H9 (cell line): ENCODE measurements around the gene PRR5L. TPM values are rescaled to one million over a fixed set of nuclear protein-coding genes. Genes with fewer than 3 reads are reported as not detected.

ENCODE experiments used
- DNase-seq: peaks from one replicate; pipeline ENCODE4 v3.0.0-alpha.2; 2017
- H2AFZ ChIP-seq: one replicate; pipeline ENCODE4 v1.6.1; 2013; ENCODE audit warnings: mild to moderate bottlenecking, low read length, control low read depth, moderate library complexity
- H2AK5ac ChIP-seq: 2 replicates; pipeline ENCODE4 v1.6.1; 2013; ENCODE audit warnings: low read length, control low read depth, mixed read lengths; ENCODE audit not compliant: insufficient read length
- H2BK120ac ChIP-seq: one replicate; pipeline ENCODE4 v1.6.1; 2013; ENCODE audit warnings: low read depth, mild to moderate bottlenecking, low read length, control low read depth, inconsistent platforms; ENCODE audit not compliant: poor library complexity, severe bottlenecking
- H2BK12ac ChIP-seq: 2 replicates; pipeline ENCODE4 v1.6.1; 2013; ENCODE audit warnings: low read length, control low read depth, mixed read lengths, low read depth; ENCODE audit not compliant: insufficient read length
- H2BK15ac ChIP-seq: 2 replicates; pipeline ENCODE4 v1.6.1; 2013; ENCODE audit warnings: low read depth, low read length, control low read depth
- H2BK20ac ChIP-seq: one replicate; pipeline ENCODE4 v1.6.1; 2013; ENCODE audit warnings: low read depth, mild to moderate bottlenecking, low read length, control low read depth, inconsistent platforms; ENCODE audit not compliant: poor library complexity, severe bottlenecking
- H2BK5ac ChIP-seq: 2 replicates; pipeline ENCODE4 v1.6.1; 2013; ENCODE audit warnings: low read length, control low read depth, mixed read lengths; ENCODE audit not compliant: insufficient read length
- H3K14ac ChIP-seq: 2 replicates; pipeline ENCODE4 v1.6.1; 2013; ENCODE audit warnings: low read length, control low read depth; ENCODE audit not compliant: insufficient read depth
- H3K18ac ChIP-seq: 2 replicates; pipeline ENCODE4 v1.6.1; 2013; ENCODE audit warnings: low read depth, mild to moderate bottlenecking, mixed read lengths, low read length, control low read depth; ENCODE audit not compliant: insufficient read length
- H3K23ac ChIP-seq: 2 replicates; pipeline ENCODE4 v1.6.1; 2013; ENCODE audit warnings: low read length, control low read depth, mixed read lengths, low read depth; ENCODE audit not compliant: insufficient read length
- H3K23me2 ChIP-seq: 2 replicates; pipeline ENCODE4 v1.6.1; 2013; ENCODE audit warnings: low read depth, mild to moderate bottlenecking, mixed read lengths, low read length, control low read depth; ENCODE audit not compliant: insufficient read length, poor library complexity, severe bottlenecking
- H3K27ac ChIP-seq: 2 replicates; pipeline ENCODE4 v1.5.1; 2013; ENCODE audit warnings: low read length, control low read depth, mixed read lengths, low read depth; ENCODE audit not compliant: insufficient read length
- H3K27me3 ChIP-seq: 2 replicates; pipeline ENCODE4 v1.6.1; 2013; ENCODE audit warnings: low read length, control low read depth, inconsistent platforms; ENCODE audit not compliant: insufficient read depth
- H3K4ac ChIP-seq: 2 replicates; pipeline ENCODE4 v1.6.1; 2013; ENCODE audit warnings: low read depth, mild to moderate bottlenecking, control low read depth, inconsistent platforms, low read length, moderate library complexity
- H3K4me1 ChIP-seq: 2 replicates; pipeline ENCODE4 v1.6.1; 2013; ENCODE audit warnings: low read length, control low read depth, inconsistent platforms; ENCODE audit not compliant: insufficient read depth
- H3K4me2 ChIP-seq: 2 replicates; pipeline ENCODE4 v1.6.1; 2013; ENCODE audit warnings: low read length, control low read depth, mixed read lengths; ENCODE audit not compliant: insufficient read length, insufficient read depth
- H3K56ac ChIP-seq: 2 replicates; pipeline ENCODE4 v1.6.1; 2013; ENCODE audit warnings: low read depth, mild to moderate bottlenecking, mixed read lengths, low read length, control low read depth; ENCODE audit not compliant: insufficient read length
- H3K79me1 ChIP-seq: 2 replicates; pipeline ENCODE4 v1.6.1; 2013; ENCODE audit warnings: low read depth, mild to moderate bottlenecking, moderate library complexity, low read length, control low read depth, inconsistent platforms; ENCODE audit not compliant: insufficient read depth, poor library complexity, severe bottlenecking
- H3K79me2 ChIP-seq: 2 replicates; pipeline ENCODE4 v1.6.1; 2013; ENCODE audit warnings: low read length, control low read depth, inconsistent platforms; ENCODE audit not compliant: insufficient read depth
- H3K9ac ChIP-seq: 2 replicates; pipeline ENCODE4 v1.6.1; 2013; ENCODE audit warnings: low read length, control low read depth, mixed read lengths; ENCODE audit not compliant: insufficient read length; ENCODE audit errors: extremely low read depth
- H3K9me3 ChIP-seq: one replicate; pipeline ENCODE4 v1.6.1; 2013; ENCODE audit warnings: low read depth, low read length, inconsistent platforms; ENCODE audit not compliant: control insufficient read depth
- H3T11ph ChIP-seq: one replicate; pipeline ENCODE4 v1.6.1; 2013; ENCODE audit warnings: mild to moderate bottlenecking, low read length, control low read depth, inconsistent platforms
- H4K20me1 ChIP-seq: one replicate; pipeline ENCODE4 v1.6.1; 2013; ENCODE audit not compliant: control insufficient read depth, insufficient read length, insufficient read depth
- H4K5ac ChIP-seq: 2 replicates; pipeline ENCODE4 v1.6.1; 2013; ENCODE audit warnings: low read depth, mild to moderate bottlenecking, mixed read lengths, low read length, control low read depth; ENCODE audit not compliant: insufficient read length
- H4K8ac ChIP-seq: replicated peaks from 2 replicates; pipeline ENCODE4 v1.6.1; 2013; ENCODE audit warnings: low read length, control low read depth, mixed read lengths, low read depth; ENCODE audit not compliant: insufficient read length
- H4K91ac ChIP-seq: 2 replicates; pipeline ENCODE4 v1.6.1; 2013; ENCODE audit warnings: low read depth, mild to moderate bottlenecking, moderate library complexity, mixed read lengths, low read length, control low read depth; ENCODE audit not compliant: insufficient read length
- H3K27ac Mint-ChIP-seq, 3 experiments: 2 replicates in 2 of 3; 3 replicates in 1 of 3; pipeline ENCODE4 v1.8.0; 2020 to 2021; ENCODE audit warnings: mixed read lengths in 3 of 3, mild to moderate bottlenecking in 1 of 3, moderate library complexity in 1 of 3
- H3K27me3 Mint-ChIP-seq: 2 replicates; pipeline ENCODE4 v1.8.0; 2021; ENCODE audit warnings: low read depth, mild to moderate bottlenecking, moderate library complexity, mixed read lengths
- H3K36me3 Mint-ChIP-seq, 3 experiments: 2 replicates in 2 of 3; 3 replicates in 1 of 3; pipeline ENCODE4 v1.8.0; 2020 to 2021; ENCODE audit warnings: low read depth in 3 of 3, mixed read lengths in 3 of 3; ENCODE audit not compliant: insufficient read depth in 1 of 3
- H3K4me1 Mint-ChIP-seq, 2 experiments: 2 replicates each; pipeline ENCODE4 v1.8.0; 2020; ENCODE audit warnings: mixed read lengths in 2 of 2
- H3K4me3 Mint-ChIP-seq, 2 experiments: 2 replicates in 1 of 2; 3 replicates in 1 of 2; pipeline ENCODE4 v1.8.0; 2020 to 2021; ENCODE audit warnings: mild to moderate bottlenecking in 2 of 2, mixed read lengths in 2 of 2, moderate library complexity in 1 of 2
- H3K9me3 Mint-ChIP-seq, 2 experiments: 2 replicates in 1 of 2; 3 replicates in 1 of 2; pipeline ENCODE4 v1.8.0; 2020; ENCODE audit warnings: mild to moderate bottlenecking in 2 of 2, mixed read lengths in 2 of 2, moderate library complexity in 1 of 2
- WGBS: extraction: QIAGEN DNeasy Blood & Tissue Kit; methylation state at CpG from one replicate; pipeline ENCODE4 v1.1.7; 2013; ENCODE audit warnings: missing lambda C conversion rate, low lambda C conversion rate, mixed read lengths; ENCODE audit not compliant: insufficient read length; ENCODE audit errors: extremely low coverage; 5-methylcytosine and 5-hydroxymethylcytosine counted together
- total RNA-seq: library from RNA; stranded (reverse); gene quantifications from 2 replicates; pipeline ENCODE4 v1.2.1, GENCODE V29; 2021
- TF ChIP-seq, protein P1 (sequence below): fragments of 200-600 bp; sonication (generic); conservative IDR thresholded peaks from 3 replicates; pipeline ENCODE4 v1.8.0; 2021; ENCODE audit warnings: antibody characterized with exemption, mild to moderate bottlenecking

PRR5L gene
- total RNA-seq, 1 experiment from 2014 or later = 5.6 TPM

DNA sequence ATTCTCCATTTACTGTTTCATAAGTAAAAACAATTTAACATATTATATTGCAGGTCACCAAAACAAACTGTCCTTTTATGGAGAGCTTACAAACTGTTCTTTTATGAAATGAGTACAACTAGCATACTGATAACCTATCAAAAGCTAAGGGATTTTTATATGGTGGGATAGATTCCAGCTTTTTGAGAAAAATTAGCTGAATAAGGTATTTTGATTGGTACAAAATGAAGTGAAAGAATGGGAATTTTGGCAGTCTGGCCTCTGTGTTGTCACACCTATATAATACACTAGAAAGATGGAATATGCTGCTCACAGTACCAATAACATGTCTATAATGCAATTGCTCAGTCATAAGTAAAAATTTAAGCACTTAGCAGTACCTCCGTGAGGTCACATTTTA, 202.6 kb downstream of the PRR5L start:
- H2AFZ ChIP-seq = no peak overlapping the region
- no peaks in the 10 kb centered on the region for H3K9me3 Mint-ChIP-seq
- no peak overlapping the region for H3K9ac ChIP-seq
- H3K56ac ChIP-seq = no peak overlapping the region
- no CpG with 5 or more reads among the region's 1 CpG for WGBS
- no peak overlapping the region for H3K23ac ChIP-seq
- no peak overlapping the region for H4K8ac ChIP-seq
- H2AK5ac ChIP-seq = no peak overlapping the region
- TF ChIP-seq, protein P1, sequence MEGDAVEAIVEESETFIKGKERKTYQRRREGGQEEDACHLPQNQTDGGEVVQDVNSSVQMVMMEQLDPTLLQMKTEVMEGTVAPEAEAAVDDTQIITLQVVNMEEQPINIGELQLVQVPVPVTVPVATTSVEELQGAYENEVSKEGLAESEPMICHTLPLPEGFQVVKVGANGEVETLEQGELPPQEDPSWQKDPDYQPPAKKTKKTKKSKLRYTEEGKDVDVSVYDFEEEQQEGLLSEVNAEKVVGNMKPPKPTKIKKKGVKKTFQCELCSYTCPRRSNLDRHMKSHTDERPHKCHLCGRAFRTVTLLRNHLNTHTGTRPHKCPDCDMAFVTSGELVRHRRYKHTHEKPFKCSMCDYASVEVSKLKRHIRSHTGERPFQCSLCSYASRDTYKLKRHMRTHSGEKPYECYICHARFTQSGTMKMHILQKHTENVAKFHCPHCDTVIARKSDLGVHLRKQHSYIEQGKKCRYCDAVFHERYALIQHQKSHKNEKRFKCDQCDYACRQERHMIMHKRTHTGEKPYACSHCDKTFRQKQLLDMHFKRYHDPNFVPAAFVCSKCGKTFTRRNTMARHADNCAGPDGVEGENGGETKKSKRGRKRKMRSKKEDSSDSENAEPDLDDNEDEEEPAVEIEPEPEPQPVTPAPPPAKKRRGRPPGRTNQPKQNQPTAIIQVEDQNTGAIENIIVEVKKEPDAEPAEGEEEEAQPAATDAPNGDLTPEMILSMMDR = no peak
- H3K9me3 ChIP-seq = no peaks in the 10 kb centered on the region
- H2BK120ac ChIP-seq = no peak overlapping the region
- H4K5ac ChIP-seq = no peak overlapping the region
- no peaks in the 10 kb centered on the region for H3K27me3 ChIP-seq
- no peaks in the 10 kb centered on the region for H3K27me3 Mint-ChIP-seq
- H2BK12ac ChIP-seq = no peak overlapping the region
- no peaks in the 10 kb centered on the region for H3K23me2 ChIP-seq
- H3K18ac ChIP-seq = no peak overlapping the region
- H2BK15ac ChIP-seq = no peak overlapping the region
- no peaks in the 10 kb centered on the region for H3K79me1 ChIP-seq
- DNase-seq = no peak
- no peaks in the 10 kb centered on the region for H3K4me1 Mint-ChIP-seq
- H3K4me1 ChIP-seq = no peaks in the 10 kb centered on the region
- H2BK20ac ChIP-seq = no peak overlapping the region
- no peak overlapping the region for H3K4ac ChIP-seq
- H3T11ph ChIP-seq = no peak overlapping the region
- H3K14ac ChIP-seq = no peak overlapping the region
- H4K20me1 ChIP-seq = no peaks in the 10 kb centered on the region
- no peak overlapping the region for H3K27ac ChIP-seq
- no peaks in the 10 kb centered on the region for H3K79me2 ChIP-seq
- no peak overlapping the region for H3K27ac Mint-ChIP-seq
- no peak overlapping the region for H2BK5ac ChIP-seq
- peaks cover 0 to 28% (median 19%) of the 10 kb centered on the region in 3 experiments; a peak in 5 of 7 replicates for H3K36me3 Mint-ChIP-seq
- no peak overlapping the region for H3K4me2 ChIP-seq
- no peak overlapping the region for H4K91ac ChIP-seq
- H3K4me3 Mint-ChIP-seq = no peak overlapping the region
